ENCODE measurements around the gene CTCFL.

The CTCFL gene

DNA sequence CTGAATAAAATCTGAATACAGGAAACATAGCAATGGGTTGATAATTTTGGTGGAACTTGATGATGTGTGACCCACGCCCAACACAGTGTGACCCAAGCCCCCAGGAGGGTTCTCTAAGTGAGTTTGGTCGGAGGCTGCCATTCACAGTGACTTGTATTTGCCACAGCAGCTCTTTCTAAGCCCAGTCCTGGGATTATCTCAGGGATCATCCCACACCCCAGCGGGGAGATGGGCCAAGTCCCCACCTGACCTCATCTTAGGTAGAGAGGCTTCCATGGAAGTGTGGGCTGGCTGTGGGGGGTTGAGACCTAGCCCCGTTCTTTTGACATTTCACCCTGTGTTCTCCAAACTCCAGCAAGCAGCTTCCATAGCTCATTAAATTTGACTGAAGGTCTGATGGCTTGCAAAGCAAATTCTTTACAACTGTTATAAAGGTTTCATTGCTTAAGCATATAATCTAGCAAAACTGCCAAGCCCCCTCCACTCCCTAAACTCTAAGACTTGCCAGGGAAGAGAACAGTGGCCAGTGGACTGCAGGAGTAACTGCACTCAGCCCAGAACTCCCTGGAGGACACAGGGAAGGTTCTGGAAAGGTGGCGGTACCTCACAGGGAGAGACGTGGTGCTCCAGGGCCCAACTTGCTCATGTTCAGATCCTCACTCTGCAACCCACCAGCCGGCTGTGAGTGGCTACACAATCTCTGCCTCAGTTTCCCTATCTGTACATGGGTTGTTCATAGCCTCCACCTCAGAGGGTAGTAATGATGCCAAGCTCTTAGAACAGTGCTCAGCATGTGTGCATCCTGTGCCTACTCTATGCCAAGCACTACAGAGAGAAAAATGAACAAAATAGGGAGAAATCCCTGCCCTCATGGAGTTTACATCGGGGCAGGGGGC lies 35.0 kb upstream of the CTCFL start:
- DNase-seq, result no peak

DNA sequence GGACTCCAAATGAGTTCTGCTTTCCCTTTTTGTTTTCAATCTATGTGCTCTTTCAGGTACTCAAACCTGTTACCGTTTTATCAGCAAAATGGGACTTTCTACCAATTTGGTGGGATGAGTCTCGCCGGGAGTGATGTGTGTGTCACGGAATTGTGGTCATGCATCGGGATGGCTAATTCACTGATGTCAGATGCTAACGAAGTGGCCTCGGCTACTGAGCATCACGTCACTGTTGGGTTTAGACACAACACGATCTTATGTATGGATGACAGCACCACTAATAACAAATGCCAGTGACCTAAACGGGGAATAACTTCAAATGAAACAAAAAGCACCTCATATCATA lies 34.3 kb upstream of the CTCFL start:
- no peak for DNase-seq

DNA sequence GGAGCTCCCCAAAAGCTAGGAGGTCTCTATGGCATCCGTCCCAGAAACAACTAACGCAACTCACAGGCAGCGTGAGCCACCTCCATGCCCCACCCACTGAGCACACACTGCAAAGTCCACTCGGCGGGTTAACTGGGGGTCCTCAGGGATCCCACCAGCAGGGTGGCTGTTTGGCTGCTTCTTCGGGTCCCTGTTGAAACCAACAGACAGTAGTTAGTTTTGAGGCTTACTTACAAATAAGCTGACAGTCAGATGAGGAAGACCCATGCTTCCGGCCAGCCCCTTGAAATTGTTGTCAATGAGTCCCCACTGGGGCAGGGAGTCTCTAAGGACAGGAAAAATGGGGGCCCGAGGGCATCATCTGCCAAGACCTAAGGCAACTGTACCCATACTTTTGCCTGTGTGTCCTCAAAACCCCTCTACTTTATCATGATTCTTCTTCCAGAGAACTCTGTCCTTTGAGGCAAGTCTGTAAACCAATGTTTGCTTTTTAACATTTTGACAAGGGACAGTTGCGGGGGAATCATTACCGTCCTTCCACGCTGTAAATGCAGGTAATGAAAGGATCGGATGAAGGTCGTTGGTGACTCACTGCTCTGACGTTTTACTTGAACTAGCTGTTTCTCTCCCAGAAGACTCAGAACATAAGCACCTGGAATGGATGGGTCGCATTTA lies 33.8 kb upstream of the CTCFL start:
- DNase-seq, result no peak

DNA sequence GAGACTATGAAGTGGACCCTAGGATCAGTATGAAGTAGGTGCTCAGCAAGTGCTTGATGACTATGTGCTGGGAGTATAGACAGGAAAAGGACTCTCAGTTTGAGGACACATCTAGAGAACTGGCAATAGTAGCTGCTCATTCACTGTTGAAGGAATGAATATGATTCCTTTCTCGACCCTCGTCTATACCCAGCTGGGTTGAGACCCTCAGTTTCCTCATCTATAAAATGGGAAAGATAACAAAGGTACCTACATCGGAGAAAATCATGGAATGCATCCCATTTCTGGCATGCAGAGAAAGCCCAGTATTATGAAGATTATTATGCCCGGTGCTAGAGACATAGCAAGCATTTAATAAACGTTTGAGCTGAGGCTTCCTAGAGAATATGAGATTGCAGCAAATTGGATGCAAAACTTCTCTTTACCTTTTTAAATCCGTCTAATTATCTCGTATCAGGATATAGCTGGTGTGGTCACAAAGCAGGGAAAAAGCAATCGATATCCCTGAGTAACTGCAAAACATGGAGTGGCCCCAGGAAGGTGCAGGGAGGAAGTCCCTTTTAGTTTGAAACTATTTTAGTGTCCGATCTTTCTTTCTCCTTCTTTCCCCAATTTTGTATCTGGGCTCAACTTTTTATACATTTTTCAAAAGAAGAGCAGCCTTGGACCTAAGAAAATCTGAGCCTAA lies 33.1 kb upstream of the CTCFL start:
- no peak for DNase-seq

DNA sequence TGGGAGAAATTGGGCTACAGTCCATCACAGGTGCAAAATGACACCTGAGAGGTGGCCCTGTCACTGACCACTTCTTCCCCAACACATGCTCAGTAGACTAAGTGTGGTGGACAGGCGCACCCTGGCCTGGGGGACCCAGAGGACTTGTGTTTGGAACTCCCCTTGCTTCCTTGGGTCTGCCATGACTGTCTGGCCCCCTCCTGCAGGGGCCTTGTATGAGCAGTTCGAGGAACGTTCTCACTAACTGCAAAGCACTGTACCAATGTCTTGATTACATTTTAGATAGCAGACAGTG lies 32.0 kb upstream of the CTCFL start:
- DNase-seq, result no peak

DNA sequence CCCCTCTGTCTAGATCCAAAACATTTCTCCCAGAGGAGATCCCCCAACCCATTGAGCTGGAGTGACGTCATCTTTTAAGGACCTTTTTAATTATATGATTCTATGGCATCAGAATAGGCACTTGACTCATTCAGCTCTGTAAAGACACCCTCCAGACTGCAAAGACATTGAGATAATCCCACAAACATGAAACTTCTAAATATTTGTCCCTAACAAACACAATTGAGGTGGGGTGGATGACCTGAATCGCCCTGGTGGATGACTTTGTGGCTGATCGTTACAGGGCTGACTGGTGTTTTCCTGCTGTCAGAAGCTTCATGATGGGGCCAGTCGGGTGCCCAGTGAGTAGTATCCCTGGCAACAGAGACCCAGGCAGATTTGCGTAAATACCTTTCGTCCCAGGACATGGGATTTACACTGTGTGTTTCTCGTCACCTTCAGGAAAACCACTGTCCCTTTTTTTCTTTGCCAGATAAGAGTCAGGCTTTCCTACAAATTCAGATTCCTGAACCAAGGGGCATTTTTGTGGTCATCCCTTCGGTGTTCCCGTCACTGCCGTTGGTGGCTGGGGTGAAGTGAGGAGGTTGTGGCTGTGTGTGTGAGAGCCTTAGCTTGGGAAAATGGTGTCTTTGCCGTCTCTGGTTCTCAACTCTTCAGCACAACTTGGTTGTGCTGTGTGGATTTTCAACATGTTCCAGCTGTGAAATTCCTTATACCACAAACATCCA lies 30.7 kb upstream of the CTCFL start:
- DNase-seq, result no peak

DNA sequence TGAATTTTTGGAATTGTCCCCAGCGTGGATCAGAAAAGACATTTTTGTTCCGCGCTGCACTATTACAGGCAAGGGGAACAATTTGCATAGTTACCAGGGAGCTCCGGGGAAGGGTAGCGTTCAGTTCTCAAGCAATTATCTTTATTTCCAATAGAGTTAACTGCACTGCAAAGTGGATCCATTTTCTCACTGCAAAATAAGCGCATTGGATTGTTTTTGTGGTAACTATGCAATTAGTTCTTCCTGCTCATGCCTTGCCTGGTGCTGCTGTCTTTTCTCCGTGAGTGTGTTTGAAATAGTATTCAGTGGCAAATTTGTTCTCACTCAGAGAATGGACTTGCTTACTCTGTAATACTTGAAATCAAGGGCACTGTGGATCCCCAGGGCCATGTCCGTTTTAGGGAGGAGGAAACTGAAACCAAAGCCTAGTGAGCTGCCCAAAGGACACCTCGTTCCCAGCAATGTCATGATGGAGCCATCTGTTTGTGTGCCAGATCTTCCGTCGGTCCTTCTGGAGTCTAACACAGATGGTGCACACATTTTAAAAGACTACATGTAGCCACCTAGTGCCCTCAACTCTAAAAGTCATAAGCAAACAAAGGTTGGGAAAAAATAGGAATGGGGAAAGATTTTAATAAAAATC lies 28.6 kb upstream of the CTCFL start:
- DNase-seq, result no peak

DNA sequence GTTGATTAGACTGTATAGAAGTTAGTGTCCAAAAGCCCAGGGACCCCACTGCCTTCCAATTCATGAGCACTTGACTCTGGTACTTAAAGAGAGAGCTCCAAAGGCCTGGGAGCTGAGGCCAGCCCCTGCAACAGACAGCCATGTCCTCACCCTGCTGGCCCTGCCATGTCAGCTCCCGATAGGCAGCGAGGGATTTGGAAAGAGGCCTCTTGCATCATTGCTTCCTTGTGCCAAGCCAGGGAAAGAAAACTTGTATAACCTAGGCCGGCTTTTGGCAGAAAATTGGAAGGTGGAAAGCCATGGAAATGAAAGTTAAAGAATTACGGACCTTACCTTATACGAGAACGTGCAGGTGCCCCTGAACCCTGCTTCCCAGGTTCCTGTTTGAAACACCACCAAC lies 27.5 kb upstream of the CTCFL start:
- DNase-seq, result no peak

DNA sequence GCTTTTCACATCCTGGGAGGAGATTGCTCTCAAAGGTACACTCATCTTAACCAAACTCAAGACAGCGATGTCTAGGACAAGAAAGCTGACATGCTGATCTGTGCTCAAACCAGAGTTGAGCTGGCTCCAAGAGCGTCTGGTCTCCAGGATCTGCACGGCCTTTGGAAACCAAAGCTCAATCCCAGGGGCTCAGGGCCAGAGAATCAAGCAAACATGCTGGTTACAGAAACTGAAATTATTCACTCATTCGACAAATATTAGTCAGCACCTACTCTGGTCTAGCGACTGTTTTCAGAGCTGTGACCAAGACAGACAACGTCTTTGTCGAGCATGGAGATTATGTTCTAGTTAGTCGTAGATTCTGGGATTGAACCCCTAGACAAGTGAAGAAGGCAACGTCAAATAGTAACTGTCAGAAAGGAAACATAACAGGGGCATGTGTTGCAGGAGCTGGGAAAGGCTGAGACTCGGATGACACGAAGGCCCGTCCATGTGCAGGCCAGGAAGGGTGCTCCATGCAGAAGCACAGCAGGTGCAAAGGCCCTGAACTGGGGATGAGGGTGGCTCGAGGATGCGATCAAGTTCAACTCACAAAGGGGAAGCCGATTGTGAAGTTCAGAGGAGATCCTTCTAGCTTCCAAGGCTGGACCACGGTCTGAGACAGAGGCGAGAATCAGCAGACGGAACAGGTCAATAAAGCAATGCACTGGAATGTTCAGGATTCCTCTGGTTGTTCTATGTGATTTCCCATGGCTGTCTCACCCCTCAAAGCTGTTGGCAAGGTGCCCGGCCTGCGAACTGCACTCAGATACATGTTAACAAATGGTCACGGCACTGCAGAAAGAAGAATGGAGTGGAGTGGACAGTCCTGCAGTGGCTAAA lies 23.5 kb upstream of the CTCFL start:
- DNase-seq, result no peak

DNA sequence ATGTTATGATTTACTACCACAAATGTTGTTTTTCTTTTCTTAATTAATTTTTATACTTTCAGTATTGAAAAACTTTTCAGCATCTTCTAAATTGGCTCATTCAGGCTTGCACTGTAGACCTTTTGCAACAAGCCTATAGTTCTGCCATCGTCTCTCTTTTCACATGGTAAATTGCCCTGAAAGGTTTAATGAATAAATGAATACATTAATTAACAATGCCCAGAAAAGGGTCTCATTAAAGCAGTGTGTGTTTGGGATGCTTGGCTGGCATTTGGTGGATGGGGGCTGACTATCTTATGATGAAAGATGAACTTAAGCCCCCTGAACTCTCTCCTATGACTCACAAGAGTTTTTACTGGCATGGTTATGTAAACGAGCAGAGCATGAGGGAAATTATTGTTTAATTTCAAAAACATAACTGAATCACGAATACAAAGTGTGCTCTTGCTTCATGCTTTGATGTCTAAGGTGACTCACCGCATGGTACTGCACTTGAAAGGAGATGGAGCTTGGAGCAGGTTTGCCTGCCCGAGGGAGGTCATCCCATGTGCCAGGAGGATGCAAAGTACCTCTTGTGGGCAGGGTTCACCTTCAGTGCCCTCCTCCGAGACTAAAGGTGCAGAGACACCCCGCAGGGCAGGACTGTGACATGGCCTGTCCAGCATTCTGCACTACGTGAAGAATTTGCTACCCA lies 22.2 kb upstream of the CTCFL start:
- DNase-seq, result no peak

DNA sequence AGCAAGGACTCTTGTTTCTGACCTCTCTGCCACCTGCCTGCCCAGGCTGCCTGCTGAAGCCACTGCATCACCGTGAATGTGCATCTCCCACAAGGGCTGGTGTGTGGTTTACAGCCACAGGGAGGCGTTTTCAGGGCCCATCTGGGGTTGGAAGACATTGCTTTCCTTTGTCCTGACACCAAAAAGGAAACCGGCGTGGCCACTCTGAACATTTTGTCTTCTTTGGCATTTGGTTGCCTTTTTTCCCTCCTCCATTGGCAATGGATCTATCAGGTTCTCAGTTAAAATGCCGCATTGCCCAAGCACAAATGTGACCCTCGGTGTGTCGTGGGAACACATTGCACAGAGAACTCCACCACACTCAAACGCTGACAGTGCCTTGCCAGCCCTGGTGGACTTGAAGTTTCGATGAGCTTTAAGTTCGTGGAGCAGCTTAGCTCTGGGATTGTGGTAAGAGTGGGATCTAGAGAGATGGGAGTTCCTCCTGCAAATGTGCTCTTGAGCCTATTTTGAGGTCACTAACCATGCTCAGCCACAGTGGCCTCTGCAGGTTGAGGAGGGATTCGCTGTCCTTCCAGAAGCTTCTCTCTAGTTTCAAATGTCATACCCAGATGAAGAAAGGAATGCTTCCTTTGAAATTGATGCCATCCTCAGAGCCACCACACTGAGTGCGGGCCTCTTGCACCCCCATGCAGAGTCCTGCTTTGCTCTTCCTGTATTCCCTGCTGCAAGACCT lies 21.2 kb upstream of the CTCFL start:
- DNase-seq, result no peak

DNA sequence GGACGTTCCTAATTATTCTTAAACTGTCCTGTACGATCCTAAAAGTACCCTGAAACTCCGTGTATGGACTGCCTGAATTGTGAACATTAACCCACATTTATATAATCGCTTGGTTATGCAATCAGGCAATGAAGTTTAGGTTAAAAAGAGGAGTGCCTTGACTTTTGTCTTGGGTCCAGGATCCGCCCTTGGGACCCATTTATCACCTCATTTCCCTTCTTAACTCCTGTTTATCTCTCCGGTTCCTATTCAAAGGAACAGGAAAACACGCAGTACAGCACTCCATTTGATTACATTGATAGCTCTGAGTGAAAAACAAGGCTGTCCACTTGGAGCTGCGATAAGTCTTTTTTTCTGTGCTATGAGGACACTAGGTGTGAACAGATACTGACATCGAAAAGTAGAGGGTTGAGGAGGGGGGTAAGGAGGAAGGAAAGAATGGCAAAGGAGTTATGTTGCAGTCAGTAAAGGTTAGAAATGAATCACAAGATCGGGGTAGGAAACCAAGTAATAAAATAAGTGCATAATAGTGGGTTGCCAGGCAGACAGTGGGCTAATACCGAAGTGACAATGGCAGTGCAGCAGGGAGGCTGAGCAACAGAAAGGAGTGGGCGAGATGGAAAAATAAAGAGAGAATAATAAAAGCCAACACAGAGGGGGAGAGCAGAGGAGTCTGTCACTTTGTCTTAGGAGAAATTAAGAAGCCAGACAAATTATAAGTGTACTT lies 20.1 kb upstream of the CTCFL start:
- DNase-seq, result no peak

DNA sequence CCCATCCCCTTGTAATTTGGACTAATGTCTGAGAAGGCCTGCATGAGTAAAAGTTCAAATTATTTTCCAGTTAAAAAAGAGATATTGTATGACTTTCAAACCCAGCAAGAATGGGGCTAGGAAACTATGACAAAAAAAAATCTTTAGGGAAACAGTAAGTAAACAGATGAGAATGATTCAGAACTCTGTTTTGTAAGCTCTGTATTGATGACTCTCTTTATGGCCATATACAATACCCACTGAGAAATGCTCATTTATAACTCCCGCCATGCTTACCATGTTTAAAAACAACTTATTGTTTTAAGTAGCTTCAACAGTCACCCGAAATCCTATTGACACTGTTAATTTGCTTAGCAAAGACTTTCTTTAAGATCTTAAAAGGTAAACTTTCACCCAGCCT lies 18.8 kb upstream of the CTCFL start:
- no peak for DNase-seq

DNA sequence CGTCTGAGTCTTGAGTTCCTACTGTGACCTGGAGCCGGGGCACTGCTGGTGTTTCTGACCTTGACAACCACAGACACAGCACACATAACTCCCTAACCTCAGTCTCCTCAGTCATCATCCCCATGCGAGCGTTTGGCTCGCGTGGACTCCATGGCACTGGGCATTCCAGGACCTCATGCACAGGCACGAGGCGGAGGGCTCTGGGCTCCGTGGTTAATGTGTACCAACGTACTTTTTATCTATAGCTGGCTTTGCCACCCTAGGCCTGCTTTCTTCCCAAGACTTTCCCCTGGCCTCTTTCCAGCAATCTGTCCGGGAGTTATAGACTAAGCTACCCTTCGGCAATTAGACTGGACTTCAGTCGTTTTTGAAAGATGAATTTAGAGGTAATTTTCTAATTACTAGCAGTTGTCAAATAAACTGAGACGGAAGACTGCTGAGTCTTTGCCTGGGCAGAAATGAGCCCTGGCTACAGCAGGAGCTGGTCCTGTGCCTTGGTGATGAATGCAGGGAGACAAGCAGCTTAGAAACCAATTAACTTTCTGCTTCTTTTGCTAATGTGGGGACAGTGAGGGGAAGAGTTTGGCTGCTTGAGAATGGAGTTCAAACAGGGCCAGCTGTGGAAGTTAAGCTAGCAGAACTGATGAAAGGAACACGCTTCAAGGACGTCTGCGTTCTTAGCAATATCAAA lies 16.1 kb upstream of the CTCFL start:
- DNase-seq, result no peak

DNA sequence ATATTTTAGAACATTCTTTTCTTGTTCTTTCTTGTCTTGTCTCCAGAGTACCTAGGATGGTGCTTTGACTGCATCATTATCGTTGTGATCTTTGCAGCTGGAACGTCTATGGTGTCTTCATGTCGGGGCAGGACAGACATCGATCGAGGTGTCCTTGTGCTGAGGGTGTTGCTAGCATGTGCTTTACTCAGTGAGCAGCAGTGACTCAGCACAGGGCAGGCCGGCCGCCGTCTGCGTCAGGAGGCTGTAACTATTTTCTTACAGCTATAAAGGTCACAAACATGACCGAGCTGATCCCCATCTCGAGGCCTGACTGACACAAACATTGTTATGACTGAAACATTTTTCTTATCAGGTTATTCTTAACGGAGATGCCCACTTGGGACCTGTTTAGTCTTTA lies 14.9 kb upstream of the CTCFL start:
- DNase-seq, result no peak

DNA sequence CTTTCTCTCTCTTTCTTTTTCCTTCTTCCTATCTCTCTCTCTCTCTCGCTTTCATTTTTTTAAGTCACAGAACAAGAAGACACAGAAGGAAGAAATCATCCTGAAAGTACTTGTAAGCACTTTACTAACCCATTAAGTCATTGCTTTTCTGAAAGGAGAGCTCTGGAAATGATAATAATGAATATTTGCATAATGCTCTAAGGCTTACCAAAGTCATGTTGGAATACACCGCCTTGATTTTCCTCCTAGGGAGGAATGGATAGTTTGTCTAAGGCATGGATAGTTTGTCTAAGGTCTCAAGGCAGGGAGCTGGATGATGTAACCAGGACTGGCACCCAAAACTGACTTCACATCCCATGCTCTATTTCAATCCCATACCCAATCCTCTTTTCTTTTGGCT lies 12.9 kb upstream of the CTCFL start:
- DNase-seq, result no peak

DNA sequence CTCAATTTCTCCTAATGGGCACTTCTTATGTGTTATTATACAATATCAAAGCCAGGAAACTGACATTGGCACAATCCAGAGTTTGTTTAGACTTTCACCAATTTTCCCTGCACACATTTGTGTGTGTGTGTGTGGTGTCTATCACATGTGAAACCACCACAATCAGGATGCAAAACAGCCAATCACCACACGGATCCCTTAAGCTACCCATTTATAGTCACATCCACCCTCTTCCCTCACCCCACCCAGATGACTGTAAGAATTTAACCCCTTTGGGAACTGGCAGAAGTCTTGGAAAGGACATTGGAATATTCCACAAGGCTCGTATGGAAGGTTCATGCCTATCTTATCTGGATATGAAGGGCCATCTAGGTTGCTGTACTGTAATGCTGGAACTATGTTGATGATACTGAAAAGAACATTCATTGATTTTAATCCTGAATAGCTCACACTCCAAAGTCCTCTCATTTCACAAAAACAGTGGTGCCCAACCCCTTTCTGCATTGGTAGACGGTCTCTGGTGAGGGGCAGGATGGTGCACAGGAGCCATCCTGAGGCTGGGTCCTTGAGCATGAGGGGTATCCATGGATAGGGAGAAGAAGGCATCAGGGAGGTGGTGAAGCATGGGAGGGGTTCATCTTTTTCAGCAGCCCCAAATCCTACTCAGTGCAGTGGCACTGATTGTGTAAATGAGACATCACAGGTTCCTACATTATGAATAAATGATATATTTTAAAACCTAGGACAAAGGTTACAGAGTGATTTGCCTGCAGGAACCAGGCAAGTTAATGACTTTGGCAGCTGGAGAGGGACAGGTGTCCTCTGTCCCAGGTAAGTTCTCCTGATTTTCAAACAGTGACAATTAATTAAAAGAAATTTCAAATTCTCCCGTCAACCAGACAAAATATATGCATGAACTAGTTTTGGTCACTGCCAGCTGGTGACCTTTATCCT lies 12.1 kb upstream of the CTCFL start:
- no peak for DNase-seq

DNA sequence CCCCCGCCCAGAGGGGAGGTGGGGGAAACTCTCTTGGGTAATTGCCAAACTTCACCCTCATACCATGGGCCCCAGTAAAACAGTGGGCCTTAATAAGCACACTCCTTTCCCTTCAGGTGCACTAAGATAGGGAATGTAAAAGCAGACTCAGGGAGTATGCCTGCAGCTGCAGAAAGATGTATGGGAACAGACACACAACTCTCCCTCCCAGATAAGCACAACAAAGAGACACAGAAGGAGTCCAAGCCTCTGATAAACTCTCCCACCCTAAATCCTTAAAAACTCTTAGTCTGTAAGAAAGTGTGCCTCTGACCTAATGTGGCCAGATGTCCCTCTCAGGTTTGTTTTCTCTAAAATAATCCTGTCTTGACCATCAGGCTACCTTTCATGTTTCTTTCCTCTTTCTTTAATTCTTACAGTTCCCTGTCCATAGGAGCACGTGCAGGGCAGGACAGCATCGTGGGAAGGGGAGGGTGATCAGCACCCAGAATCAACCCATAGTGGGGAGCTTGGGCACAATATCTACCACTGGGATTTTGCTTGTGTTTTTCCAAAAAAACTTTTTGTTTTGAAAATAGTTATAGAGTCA lies 11.3 kb upstream of the CTCFL start:
- no peak for DNase-seq

Data from NCI-H446 (cell line).